CD4-positive, alpha-beta T cell treated with Interleukin-6 for 4 hours (primary cell): ENCODE data around the gene CR2.
"Not testable (repeated sequence)": the region's sequence is repeated elsewhere in the genome, so short reads cannot be mapped to it uniquely, and the experiment has no call there.

ENCODE experiments used
- DNase-seq: peaks from one replicate; pipeline ENCODE4 v3.0.0-alpha.2; 2020; ENCODE audit warnings: mixed read lengths

Gene CR2

GRCh38 chr1:207454046-207454964 is at the start of gene CR2:
TSS of gene CR2 (plus strand) at chr1:207454328. CDS start at chr1:207454419, 91 bp downstream.
- peak; percentile 54 for DNase-seq

- DNase-seq: no peak
Measured at GRCh38 chr1:207404849-207405525, 49.1 kb upstream of the CR2 start.

GRCh38 chr1:207405814-207406213 is 48.3 kb upstream of the CR2 start:
- DNase-seq: no peak

- DNase-seq: no peak
Measured at GRCh38 chr1:207407655-207408260, 46.4 kb upstream of the CR2 start.

- no peak for DNase-seq
Measured at GRCh38 chr1:207412845-207413244, 41.3 kb upstream of the CR2 start.

- DNase-seq: peak; percentile 16
Measured at GRCh38 chr1:207414606-207415108, 39.5 kb upstream of the CR2 start.

- no peak for DNase-seq
Measured at GRCh38 chr1:207417076-207417475, 37.1 kb upstream of the CR2 start.

GRCh38 chr1:207418351-207418750 is 35.8 kb upstream of the CR2 start:
- no peak for DNase-seq

GRCh38 chr1:207420109-207420508 is 34.0 kb upstream of the CR2 start:
- DNase-seq: no peak

- no peak for DNase-seq
Measured at GRCh38 chr1:207421078-207421477, 33.0 kb upstream of the CR2 start.

- DNase-seq: no peak
Measured at GRCh38 chr1:207423560-207424292, 30.4 kb upstream of the CR2 start.

GRCh38 chr1:207424570-207425131 is 29.5 kb upstream of the CR2 start:
- no peak for DNase-seq

GRCh38 chr1:207427832-207428585 is 26.1 kb upstream of the CR2 start:
- DNase-seq: no peak

- no peak for DNase-seq
Measured at GRCh38 chr1:207428783-207429182, 25.3 kb upstream of the CR2 start.

- no peak for DNase-seq
Measured at GRCh38 chr1:207429963-207430362, 24.2 kb upstream of the CR2 start.

- DNase-seq: no peak
Measured at GRCh38 chr1:207430602-207431001, 23.5 kb upstream of the CR2 start.

GRCh38 chr1:207431508-207431907 is 22.6 kb upstream of the CR2 start:
- DNase-seq: no peak

- no peak for DNase-seq
Measured at GRCh38 chr1:207433435-207433834, 20.7 kb upstream of the CR2 start.

- not testable (repeated sequence) for DNase-seq
Measured at GRCh38 chr1:207436746-207437145, 17.4 kb upstream of the CR2 start.

- no peak for DNase-seq
Measured at GRCh38 chr1:207440626-207441025, 13.5 kb upstream of the CR2 start.

GRCh38 chr1:207444514-207445217 is 9.5 kb upstream of the CR2 start:
- DNase-seq: no peak
